B cell (primary cell): ENCODE data around the gene CSNK1G1. TPM values are rescaled to one million over a fixed set of nuclear protein-coding genes. Genes with fewer than 3 reads are reported as not detected.

Experiments used
- ATAC-seq: fragments of 200-7000 bp; cut with Tn5 transposase; one replicate; pipeline ENCODE4 v1.10.0; 2021; ENCODE audit warnings: low read depth, mild to moderate bottlenecking, moderate number of reproducible peaks, moderate library complexity
- CTCF ChIA-PET: fragments of 350-600 bp; sonication (Branson Sonifier 250); formaldehyde crosslinking; loops from one replicate; lab custom pipeline; 2021; ENCODE audit warnings: antibody characterized with exemption, inconsistent platforms; lab: Charles Lee
- POLR2A ChIA-PET: fragments of 350-600 bp; sonication (Branson Sonifier 250); formaldehyde crosslinking; loops from one replicate; lab custom pipeline; 2021; ENCODE audit warnings: antibody characterized with exemption; lab: Charles Lee
- DNase-seq: peaks from one replicate; pipeline ENCODE4 v3.0.0; 2013
- H2AFZ ChIP-seq: 2 replicates; pipeline ENCODE4 v1.6.1; 2012; ENCODE audit warnings: mild to moderate bottlenecking, low read depth, low read length; ENCODE audit not compliant: insufficient read depth, poor library complexity, severe bottlenecking
- H3K27ac ChIP-seq, 2 donors: 1 replicate in 1 of 2; 2 replicates in 1 of 2; pipeline ENCODE4 v1.5.1; 2012 to 2013; ENCODE audit warnings: low read length in 2 of 2, mild to moderate bottlenecking in 2 of 2, moderate library complexity in 1 of 2
- H3K27me3 ChIP-seq, 4 experiments: fragments of 200-600 bp in 1 of 4; sonication (generic) in 1 of 4; replicated peaks in 1 of 4; 1 replicate in 2 of 4; 2 replicates in 2 of 4; pipeline versions ENCODE4 v1.6.1 to v1.7.0; 2013 to 2016; ENCODE audit warnings: low read length in 3 of 4, mild to moderate bottlenecking in 2 of 4, mixed read lengths in 1 of 4, moderate library complexity in 1 of 4; ENCODE audit not compliant: insufficient read depth in 4 of 4, control insufficient read depth in 3 of 4; ENCODE audit errors: control extremely low read depth in 1 of 4
- H3K36me3 ChIP-seq, 2 experiments: replicated peaks in 1 of 2; 1 replicate in 1 of 2; 2 replicates in 1 of 2; pipeline versions ENCODE4 v1.6.1 to v1.7.1; 2013; ENCODE audit warnings: low read length in 1 of 2; ENCODE audit not compliant: insufficient read depth in 2 of 2, control insufficient read depth in 1 of 2; ENCODE audit errors: control extremely low read depth in 1 of 2, extremely low read depth in 1 of 2
- H3K4me1 ChIP-seq, 2 donors: fragments of 200-600 bp in 1 of 2; sonication (generic) in 1 of 2; 1 replicate in 1 of 2; 2 replicates in 1 of 2; pipeline versions ENCODE4 v1.5.1 to v1.6.1; 2013 to 2017; ENCODE audit warnings: low read length in 2 of 2; ENCODE audit not compliant: control insufficient read depth in 2 of 2, insufficient read depth in 2 of 2
- H3K4me2 ChIP-seq: replicated peaks from 2 replicates; pipeline ENCODE3; 2012; ENCODE audit warnings: mild to moderate bottlenecking, low read depth, low read length; ENCODE audit not compliant: poor library complexity, severe bottlenecking
- H3K4me3 ChIP-seq, 5 experiments: fragments of 200-600 bp in 1 of 5; sonication (generic) in 1 of 5; 1 replicate in 3 of 5; 2 replicates in 2 of 5; pipeline versions ENCODE4 v1.5.1 to v1.7.0; 2011 to 2016; ENCODE audit warnings: low read length in 4 of 5, mild to moderate bottlenecking in 4 of 5, low read depth in 2 of 5, control low read depth in 1 of 5, moderate library complexity in 1 of 5; ENCODE audit not compliant: insufficient read depth in 1 of 5; ENCODE audit errors: control extremely low read depth in 1 of 5, extremely low read depth in 1 of 5
- H3K79me2 ChIP-seq: fragments of 200-600 bp; sonication (generic); one replicate; pipeline ENCODE4 v1.6.0; 2016; ENCODE audit warnings: low read length; ENCODE audit not compliant: control insufficient read depth, insufficient read depth
- H3K9ac ChIP-seq: fragments of 200-600 bp; sonication (generic); 2 replicates; pipeline ENCODE4 v1.6.1; 2017; ENCODE audit warnings: mild to moderate bottlenecking, low read length, moderate library complexity
- H3K9me3 ChIP-seq, 3 donors: one replicate each; pipeline versions ENCODE4 v1.6.1 to v1.7.1; 2013; ENCODE audit warnings: low read length in 2 of 3; ENCODE audit not compliant: control insufficient read depth in 2 of 3, insufficient read depth in 1 of 3; ENCODE audit errors: control extremely low read depth in 1 of 3
- H4K20me1 ChIP-seq: 2 replicates; pipeline ENCODE4 v1.6.0; 2012; ENCODE audit warnings: mild to moderate bottlenecking, low read length; ENCODE audit not compliant: insufficient read depth, control insufficient read depth, poor library complexity, severe bottlenecking
- H3K27ac Mint-ChIP-seq: one replicate; pipeline ENCODE4 v1.8.0; 2021; ENCODE audit warnings: mixed read lengths
- H3K27me3 Mint-ChIP-seq: one replicate; pipeline ENCODE4 v1.8.0; 2021; ENCODE audit warnings: mixed read lengths
- H3K4me1 Mint-ChIP-seq: one replicate; pipeline ENCODE4 v1.8.0; 2021; ENCODE audit warnings: mixed read lengths
- H3K4me3 Mint-ChIP-seq: one replicate; pipeline ENCODE4 v1.8.0; 2021; ENCODE audit warnings: mixed read lengths
- H3K9me3 Mint-ChIP-seq: one replicate; pipeline ENCODE4 v1.8.0; 2022; ENCODE audit warnings: mixed read lengths; ENCODE audit not compliant: insufficient read depth
- EZH2 ChIP-seq: IDR thresholded peaks from 2 replicates; pipeline ENCODE4 v1.6.1; 2012; ENCODE audit warnings: borderline replicate concordance, low read depth, mild to moderate bottlenecking, moderate library complexity, low read length; ENCODE audit not compliant: insufficient read depth, poor library complexity, severe bottlenecking
- WGBS: methylation state at CpG from one replicate; pipeline ENCODE4 v1.1.5; 2013; ENCODE audit warnings: missing lambda C conversion rate; ENCODE audit not compliant: insufficient coverage; 5-methylcytosine and 5-hydroxymethylcytosine counted together
- intact Hi-C: fragments of 100-400 bp; cut with micrococcal nuclease; formaldehyde crosslinking; loops from one replicate; pipeline ENCODE4 v1.10.0; 2022
- polyA plus RNA-seq: library from polyadenylated mRNA; depleted of rRNA; stranded (reverse); fragments of >200 nt; gene quantifications from 2 replicates; pipeline ENCODE4 v1.2.3, GENCODE V29; 2012
- total RNA-seq, 2 donors: library from RNA; stranded (reverse); fragments of 120-200 nt in 1 of 2; gene quantifications; 1 replicate in 1 of 2; 2 replicates in 1 of 2; pipeline versions ENCODE4 v1.2.3 to v1.2.4, GENCODE V29; 2013 to 2022
- TF ChIP-seq, protein P1 (sequence below): fragments of 200-600 bp; IDR thresholded peaks from one replicate; pipeline ENCODE4 v1.8.0; 2022; ENCODE audit warnings: antibody characterized with exemption, mild to moderate bottlenecking

Gene CSNK1G1
- total and polyA plus RNA-seq, 2 donors (not counting 1 experiment from before 2014, with no cell fraction given): 5.2 to 40.3 TPM

DNA sequence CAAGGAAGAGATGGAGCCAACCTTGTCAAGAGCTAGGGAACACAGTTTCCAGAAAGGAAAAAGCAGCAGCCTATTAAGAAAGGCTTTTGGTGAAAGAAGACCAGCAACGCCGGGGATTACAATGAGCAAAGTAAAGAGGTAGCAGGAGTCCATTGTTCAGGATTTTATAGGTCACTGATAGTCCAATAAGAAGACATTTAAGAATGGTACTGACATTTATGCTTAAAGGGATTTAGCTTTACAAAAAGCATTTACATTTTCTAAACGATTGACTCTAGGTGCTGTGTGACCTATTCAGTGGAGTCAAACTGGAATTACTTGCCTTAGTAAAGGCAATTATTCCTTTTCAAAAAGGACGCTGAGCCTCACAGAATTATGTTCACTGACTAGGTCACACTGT is 40.8 kb downstream of the CSNK1G1 start:
- Histone ChIP-seq H3K9ac (no peak overlapping the region), H3K36me3 (no peaks in the 10 kb centered on the region), H2AFZ (no peak overlapping the region), H3K9me3 (no peaks in the 10 kb centered on the region), H3K4me2 (no peak overlapping the region), H3K4me1 (no peaks in the 10 kb centered on the region), H3K27me3 (no peaks in the 10 kb centered on the region), H3K27ac (no peak overlapping the region), H4K20me1 (no peaks in the 10 kb centered on the region), H3K79me2 (peaks cover 29% of the 10 kb centered on the region), H3K4me3 (no peak overlapping the region)
- Mint-ChIP-seq H3K4me1 (peaks cover 11% of the 10 kb centered on the region), H3K27me3 (no peaks in the 10 kb centered on the region), H3K4me3 (no peak overlapping the region), H3K9me3 (no peaks in the 10 kb centered on the region), H3K27ac (no peak overlapping the region)
- WGBS: 100% methylated on average over 3 of the region's 4 CpGs
- intact Hi-C loops: no loop called here
- ATAC-seq (no peak), DNase-seq (no peak)
- ChIA-PET CTCF (no interaction called here), POLR2A (no interaction called here)
- no peak for TF ChIP-seq EZH2
- TF ChIP-seq, protein P1, sequence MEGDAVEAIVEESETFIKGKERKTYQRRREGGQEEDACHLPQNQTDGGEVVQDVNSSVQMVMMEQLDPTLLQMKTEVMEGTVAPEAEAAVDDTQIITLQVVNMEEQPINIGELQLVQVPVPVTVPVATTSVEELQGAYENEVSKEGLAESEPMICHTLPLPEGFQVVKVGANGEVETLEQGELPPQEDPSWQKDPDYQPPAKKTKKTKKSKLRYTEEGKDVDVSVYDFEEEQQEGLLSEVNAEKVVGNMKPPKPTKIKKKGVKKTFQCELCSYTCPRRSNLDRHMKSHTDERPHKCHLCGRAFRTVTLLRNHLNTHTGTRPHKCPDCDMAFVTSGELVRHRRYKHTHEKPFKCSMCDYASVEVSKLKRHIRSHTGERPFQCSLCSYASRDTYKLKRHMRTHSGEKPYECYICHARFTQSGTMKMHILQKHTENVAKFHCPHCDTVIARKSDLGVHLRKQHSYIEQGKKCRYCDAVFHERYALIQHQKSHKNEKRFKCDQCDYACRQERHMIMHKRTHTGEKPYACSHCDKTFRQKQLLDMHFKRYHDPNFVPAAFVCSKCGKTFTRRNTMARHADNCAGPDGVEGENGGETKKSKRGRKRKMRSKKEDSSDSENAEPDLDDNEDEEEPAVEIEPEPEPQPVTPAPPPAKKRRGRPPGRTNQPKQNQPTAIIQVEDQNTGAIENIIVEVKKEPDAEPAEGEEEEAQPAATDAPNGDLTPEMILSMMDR: no peak

DNA sequence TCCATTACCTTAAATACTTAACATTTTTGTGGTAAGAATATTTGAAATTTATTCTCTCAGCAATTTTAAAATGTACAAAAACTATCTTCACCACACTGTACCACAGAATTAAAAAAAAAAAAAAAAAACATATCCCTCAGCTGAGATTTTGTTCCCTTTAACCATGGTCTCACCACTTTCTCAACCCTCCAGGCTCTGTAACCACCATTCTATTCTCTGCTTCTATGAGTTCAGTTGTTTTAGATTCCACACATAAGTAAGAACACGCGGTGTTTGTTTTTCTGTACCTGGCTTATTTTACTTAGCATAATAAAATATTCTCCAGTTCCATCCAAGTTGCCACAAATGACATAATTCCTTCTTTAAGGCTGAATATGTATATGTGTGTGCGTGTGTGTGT is 41.5 kb downstream of the CSNK1G1 start:
- H3K4me3 ChIP-seq: no peak overlapping the region
- H3K27me3 ChIP-seq: no peaks in the 10 kb centered on the region
- Mint-ChIP-seq H3K27ac (no peak overlapping the region), H3K4me3 (no peak overlapping the region), H3K27me3 (no peaks in the 10 kb centered on the region), H3K4me1 (peaks cover 11% of the 10 kb centered on the region), H3K9me3 (no peaks in the 10 kb centered on the region)
- WGBS: no CpG with 5 or more reads among the region's 3 CpGs
- no peaks in the 10 kb centered on the region for H3K36me3 ChIP-seq
- H3K4me1 ChIP-seq: no peaks in the 10 kb centered on the region
- peaks cover 28% of the 10 kb centered on the region for H3K79me2 ChIP-seq
- TF ChIP-seq EZH2: no peak
- TF ChIP-seq, protein P1: no peak
- CTCF ChIA-PET: no interaction called here
- H2AFZ ChIP-seq: no peak overlapping the region
- intact Hi-C loops: no loop called here
- no peak for DNase-seq
- POLR2A ChIA-PET: no interaction called here
- ATAC-seq: no peak
- no peaks in the 10 kb centered on the region for H4K20me1 ChIP-seq
- H3K4me2 ChIP-seq: no peak overlapping the region
- no peaks in the 10 kb centered on the region for H3K9me3 ChIP-seq
- no peak overlapping the region for H3K9ac ChIP-seq
- H3K27ac ChIP-seq: no peak overlapping the region
